Natural killer cell (primary cell): ENCODE results near the gene MAP3K7CL. TPM values are rescaled to one million over a fixed set of nuclear protein-coding genes. Genes with fewer than 3 reads are reported as not detected.

Experiments used
- ATAC-seq, 3 donors: fragments of 150-1000 bp in 2 of 3; fragments of 200-7000 bp in 1 of 3; cut with Tn5 transposase; 1 replicate in 1 of 3; 2 replicates in 2 of 3; pipeline ENCODE4 v1.10.0; 2021; ENCODE audit warnings: mild to moderate bottlenecking in 2 of 3, moderate library complexity in 2 of 3
- DNase-seq, 2 donors: peaks; one replicate each; pipeline versions ENCODE4 v3.0.0 to v3.0.0-alpha.2; 2013 to 2021; ENCODE audit warnings: mixed read lengths in 1 of 2
- H3K27ac ChIP-seq: one replicate; pipeline ENCODE4 v1.5.1; 2013; ENCODE audit warnings: mild to moderate bottlenecking, low read length
- H3K27me3 ChIP-seq: one replicate; pipeline ENCODE4 v1.6.1; 2013; ENCODE audit warnings: low read length; ENCODE audit not compliant: control insufficient read depth, insufficient read depth
- H3K36me3 ChIP-seq: one replicate; pipeline ENCODE4 v1.6.1; 2013; ENCODE audit warnings: low read length; ENCODE audit not compliant: control insufficient read depth, insufficient read depth
- H3K4me1 ChIP-seq: one replicate; pipeline ENCODE4 v1.6.1; 2013; ENCODE audit warnings: low read length; ENCODE audit not compliant: control insufficient read depth, insufficient read depth
- H3K4me3 ChIP-seq: one replicate; pipeline ENCODE4 v1.5.1; 2013; ENCODE audit warnings: low read length
- H3K9me3 ChIP-seq: one replicate; pipeline ENCODE4 v1.6.1; 2013; ENCODE audit warnings: low read length; ENCODE audit not compliant: control insufficient read depth, insufficient read depth
- H3K27ac Mint-ChIP-seq, 2 donors: one replicate each; pipeline ENCODE4 v1.8.0; 2022; ENCODE audit warnings: mild to moderate bottlenecking in 2 of 2, mixed read lengths in 2 of 2, moderate library complexity in 1 of 2
- H3K27me3 Mint-ChIP-seq, 2 donors: one replicate each; pipeline ENCODE4 v1.8.0; 2022; ENCODE audit warnings: low read depth in 2 of 2, mixed read lengths in 2 of 2
- H3K36me3 Mint-ChIP-seq: one replicate; pipeline ENCODE4 v1.8.0; 2022; ENCODE audit warnings: mixed read lengths
- H3K4me1 Mint-ChIP-seq, 2 donors: one replicate each; pipeline ENCODE4 v1.8.0; 2022; ENCODE audit warnings: mixed read lengths in 2 of 2
- H3K4me3 Mint-ChIP-seq: one replicate; pipeline ENCODE4 v1.8.0; 2022; ENCODE audit warnings: mild to moderate bottlenecking, moderate library complexity, mixed read lengths
- H3K9me3 Mint-ChIP-seq, 2 donors: one replicate each; pipeline ENCODE4 v1.8.0; 2022; ENCODE audit warnings: mixed read lengths in 2 of 2
- WGBS: methylation state at CpG from one replicate; pipeline ENCODE4 v1.1.7; 2013; ENCODE audit warnings: missing lambda C conversion rate; ENCODE audit not compliant: insufficient coverage; 5-methylcytosine and 5-hydroxymethylcytosine counted together
- intact Hi-C: fragments of 100-400 bp; cut with micrococcal nuclease; formaldehyde crosslinking; loops from one replicate; pipeline ENCODE4 v1.14.2; 2022
- total RNA-seq, 4 donors: library from RNA; stranded (reverse); fragments of 120-200 nt in 1 of 4; gene quantifications; one replicate each; pipeline versions ENCODE4 v1.2.3 to v1.2.4, GENCODE V29; 2013 to 2022
- TF ChIP-seq, protein P1 (sequence below): fragments of 200-600 bp; IDR thresholded peaks from one replicate; pipeline ENCODE4 v1.8.0; 2022; ENCODE audit warnings: antibody characterized with exemption

Gene MAP3K7CL
- total RNA-seq, 3 donors from 2014 or later (not counting 1 experiment from before 2014, with no cell fraction given) = 7.0 to 16.3 (median 11.5) TPM

DNA sequence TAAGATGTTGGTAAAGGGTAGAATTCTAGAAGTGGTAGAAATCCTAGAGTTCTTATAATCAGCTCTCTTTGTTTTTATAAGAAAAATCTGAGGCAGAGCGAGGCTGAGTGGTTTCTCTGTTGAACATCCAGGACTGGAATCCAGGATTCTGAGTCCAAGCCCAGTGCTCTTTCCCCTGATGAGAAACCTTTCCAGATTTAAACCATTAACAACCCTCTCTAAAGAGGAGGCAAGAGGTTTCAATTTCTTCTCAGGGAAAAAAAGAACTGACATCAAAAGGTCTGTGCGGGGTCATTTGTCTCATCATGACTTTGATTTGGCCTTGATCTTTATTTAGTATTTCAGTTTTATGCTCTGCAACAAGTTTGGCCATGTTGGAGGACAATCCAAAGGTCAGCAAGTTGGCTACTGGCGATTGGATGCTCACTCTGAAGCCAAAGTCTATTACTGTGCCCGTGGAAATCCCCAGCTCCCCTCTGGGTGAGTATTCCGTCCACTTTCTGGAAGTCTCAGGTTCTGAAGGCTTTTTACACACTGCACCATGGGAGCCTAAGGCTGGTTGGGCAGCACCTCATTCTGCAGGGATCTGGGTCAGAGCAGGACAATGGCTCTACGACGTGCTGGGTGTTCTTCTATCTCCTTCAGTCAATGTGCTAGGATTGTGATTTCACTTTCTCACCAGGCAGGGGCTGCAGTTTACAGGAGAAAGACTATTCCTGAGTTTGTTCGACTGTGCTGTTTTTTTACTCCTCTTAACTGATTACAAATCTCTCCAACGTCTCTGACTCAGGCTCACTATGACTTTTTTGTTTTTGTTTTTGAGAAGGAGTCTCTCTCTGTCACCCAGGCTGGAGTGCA, 38.1 kb upstream of the MAP3K7CL start:
- H3K27ac Mint-ChIP-seq = no peak overlapping the region
- H3K4me3 ChIP-seq = no peak overlapping the region
- H3K4me3 Mint-ChIP-seq = no peak overlapping the region
- H3K9me3 ChIP-seq = no peaks in the 10 kb centered on the region
- no peaks in the 10 kb centered on the region for H3K27me3 ChIP-seq
- intact Hi-C loops = loop anchor here (5.0 kb wide), 1 partner anchor 755 kb away; no protein-coding TSS in a partner anchor
- 79% methylated on average over 8 of the region's 9 CpGs for WGBS
- H3K36me3 Mint-ChIP-seq = no peaks in the 10 kb centered on the region
- no peak overlapping the region for H3K27ac ChIP-seq
- H3K36me3 ChIP-seq = peaks cover 3% of the 10 kb centered on the region
- no peak for DNase-seq
- no peak for ATAC-seq
- H3K4me1 Mint-ChIP-seq = no peaks in the 10 kb centered on the region
- no peaks in the 10 kb centered on the region for H3K9me3 Mint-ChIP-seq
- no peaks in the 10 kb centered on the region for H3K4me1 ChIP-seq
- TF ChIP-seq, protein P1, sequence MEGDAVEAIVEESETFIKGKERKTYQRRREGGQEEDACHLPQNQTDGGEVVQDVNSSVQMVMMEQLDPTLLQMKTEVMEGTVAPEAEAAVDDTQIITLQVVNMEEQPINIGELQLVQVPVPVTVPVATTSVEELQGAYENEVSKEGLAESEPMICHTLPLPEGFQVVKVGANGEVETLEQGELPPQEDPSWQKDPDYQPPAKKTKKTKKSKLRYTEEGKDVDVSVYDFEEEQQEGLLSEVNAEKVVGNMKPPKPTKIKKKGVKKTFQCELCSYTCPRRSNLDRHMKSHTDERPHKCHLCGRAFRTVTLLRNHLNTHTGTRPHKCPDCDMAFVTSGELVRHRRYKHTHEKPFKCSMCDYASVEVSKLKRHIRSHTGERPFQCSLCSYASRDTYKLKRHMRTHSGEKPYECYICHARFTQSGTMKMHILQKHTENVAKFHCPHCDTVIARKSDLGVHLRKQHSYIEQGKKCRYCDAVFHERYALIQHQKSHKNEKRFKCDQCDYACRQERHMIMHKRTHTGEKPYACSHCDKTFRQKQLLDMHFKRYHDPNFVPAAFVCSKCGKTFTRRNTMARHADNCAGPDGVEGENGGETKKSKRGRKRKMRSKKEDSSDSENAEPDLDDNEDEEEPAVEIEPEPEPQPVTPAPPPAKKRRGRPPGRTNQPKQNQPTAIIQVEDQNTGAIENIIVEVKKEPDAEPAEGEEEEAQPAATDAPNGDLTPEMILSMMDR = no peak
- H3K27me3 Mint-ChIP-seq = no peaks in the 10 kb centered on the region

DNA sequence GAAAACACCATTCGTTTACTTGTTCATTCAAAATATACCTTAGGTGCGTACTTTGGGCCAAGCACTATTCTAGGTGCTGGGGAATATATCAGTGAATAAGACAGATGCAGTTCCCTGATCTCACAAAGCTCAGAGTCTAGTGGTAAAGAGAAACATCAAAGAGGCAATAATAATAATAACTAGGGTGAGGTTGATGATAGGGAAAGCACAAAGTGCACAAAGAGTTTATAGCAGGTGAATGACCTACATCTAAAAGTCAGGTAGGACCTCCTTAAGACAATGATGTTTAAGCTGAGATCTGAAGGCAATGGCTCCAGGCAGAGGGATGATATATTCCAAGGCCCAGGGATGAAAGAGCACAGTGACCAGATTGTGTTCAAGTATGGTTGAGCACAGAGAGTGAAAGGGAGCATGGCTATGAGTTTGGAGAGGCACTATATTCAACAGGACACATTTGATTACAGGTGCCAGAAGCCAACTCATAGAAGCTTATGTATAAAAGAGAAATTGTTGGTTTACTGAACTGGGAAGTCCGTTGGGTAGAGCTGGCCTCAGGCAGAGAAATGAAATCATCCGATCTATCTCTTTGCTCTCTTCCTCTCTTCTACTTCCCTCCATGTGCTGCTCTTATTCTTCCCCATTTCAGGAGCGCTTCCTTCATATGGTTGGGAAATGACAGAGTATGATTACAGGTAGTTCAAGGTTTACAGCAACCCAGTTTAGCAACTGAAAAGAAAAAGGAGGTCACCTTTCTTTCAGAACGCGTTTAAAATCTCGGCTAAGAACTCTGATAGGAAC, 34.0 kb upstream of the MAP3K7CL start:
- no peaks in the 10 kb centered on the region for H3K9me3 ChIP-seq
- Mint-ChIP-seq H3K27me3 (no peaks in the 10 kb centered on the region), H3K4me3 (no peak overlapping the region), H3K9me3 (no peaks in the 10 kb centered on the region), H3K4me1 (no peaks in the 10 kb centered on the region), H3K36me3 (no peaks in the 10 kb centered on the region), H3K27ac (no peak overlapping the region)
- ATAC-seq (no peak), DNase-seq (no peak)
- H3K36me3 ChIP-seq = peaks cover 3% of the 10 kb centered on the region
- no peak overlapping the region for H3K27ac ChIP-seq
- H3K4me1 ChIP-seq = no peaks in the 10 kb centered on the region
- 91% methylated on average over 4 of the region's 8 CpGs for WGBS
- intact Hi-C loops = no loop called here
- TF ChIP-seq, protein P1 = no peak
- no peak overlapping the region for H3K4me3 ChIP-seq
- no peaks in the 10 kb centered on the region for H3K27me3 ChIP-seq

DNA sequence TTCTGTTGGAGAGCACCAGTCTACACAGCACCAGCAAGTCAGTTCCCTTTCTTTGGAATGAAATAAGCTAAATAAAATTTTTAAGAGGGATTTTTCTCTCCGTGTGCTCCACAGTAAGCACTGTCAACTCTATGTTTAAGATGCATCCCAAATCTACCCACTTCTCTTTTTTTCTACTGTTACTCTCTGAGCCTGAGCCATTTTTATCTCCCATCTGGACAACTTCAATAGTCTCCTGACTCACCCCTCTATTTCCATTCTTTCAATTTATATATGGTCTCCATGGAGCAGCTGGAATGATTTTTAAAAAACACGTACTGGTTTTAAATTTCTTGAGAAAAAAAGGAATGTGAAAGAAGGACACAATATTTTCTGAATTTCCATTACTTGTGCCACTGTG, 32.3 kb upstream of the MAP3K7CL start:
- Histone ChIP-seq H3K36me3 (no peaks in the 10 kb centered on the region), H3K4me1 (no peaks in the 10 kb centered on the region), H3K9me3 (no peaks in the 10 kb centered on the region), H3K27me3 (no peaks in the 10 kb centered on the region), H3K4me3 (no peak overlapping the region), H3K27ac (no peak overlapping the region)
- TF ChIP-seq, protein P1 = no peak
- intact Hi-C loops = no loop called here
- no peaks in the 10 kb centered on the region for H3K9me3 Mint-ChIP-seq
- no peaks in the 10 kb centered on the region for H3K27me3 Mint-ChIP-seq
- H3K4me1 Mint-ChIP-seq = no peaks in the 10 kb centered on the region
- H3K4me3 Mint-ChIP-seq = no peak overlapping the region
- H3K27ac Mint-ChIP-seq = no peak overlapping the region
- DNase-seq = no peak
- no peak for ATAC-seq
- H3K36me3 Mint-ChIP-seq = no peaks in the 10 kb centered on the region
- WGBS = 81% methylated on average over 1 of the region's 2 CpGs
